Body of pancreas (tissue), 4 donors: ENCODE data around the gene CCDC154. TPM values are rescaled to one million over a fixed set of nuclear protein-coding genes. Genes with fewer than 3 reads are reported as not detected.

Experiments
- ATAC-seq: fragments of 150-250 bp; one replicate; pipeline ENCODE4 v1.9.1; 2016
- DNase-seq, 4 donors: peaks; one replicate each; pipeline ENCODE4 v3.0.0-alpha.2; 2019
- H3K27ac ChIP-seq, 4 donors: fragments of 200-600 bp; sonication (generic); 1 replicate in 3 of 4; 2 replicates in 1 of 4; pipeline versions ENCODE4 v1.5.1 to v1.6.1; 2016 to 2019; ENCODE audit warnings: mild to moderate bottlenecking in 1 of 4, mixed read lengths in 1 of 4, moderate library complexity in 1 of 4
- H3K27me3 ChIP-seq, 2 donors: fragments of 200-600 bp; sonication (generic); one replicate each; pipeline ENCODE4 v1.6.0; 2016; ENCODE audit warnings: mild to moderate bottlenecking in 1 of 2
- H3K36me3 ChIP-seq, 2 donors: fragments of 200-600 bp; sonication (generic); replicated peaks in 1 of 2; 2 replicates each; pipeline ENCODE4 v1.5.1; 2016; ENCODE audit warnings: low read depth in 2 of 2; ENCODE audit not compliant: insufficient read depth in 1 of 2
- H3K4me1 ChIP-seq: fragments of 200-600 bp; sonication (generic); one replicate; pipeline ENCODE4 v1.6.0; 2016
- H3K4me3 ChIP-seq, 2 donors: fragments of 200-600 bp; sonication (generic); 1 replicate in 1 of 2; 2 replicates in 1 of 2; pipeline ENCODE4 v1.5.1; 2016 to 2019
- H3K9me3 ChIP-seq, 3 donors: fragments of 200-600 bp; sonication (generic); 1 replicate in 2 of 3; 2 replicates in 1 of 3; pipeline ENCODE4 v1.5.1; 2016
- POLR2A ChIP-seq, 3 donors: fragments of 450-650 bp; IDR thresholded peaks; one replicate each; pipeline ENCODE4 v1.6.1; 2016; ENCODE audit warnings: antibody characterized with exemption in 3 of 3, mild to moderate bottlenecking in 2 of 3
- WGBS, 2 donors: methylation state at CpG; one replicate each; pipeline ENCODE4 v1.1.5; 2017; 5-methylcytosine and 5-hydroxymethylcytosine counted together
- intact Hi-C: fragments of 100-400 bp; cut with DNase I; formaldehyde crosslinking; loops from one replicate; pipeline ENCODE4 v1.15.1; 2023
- total RNA-seq, 2 donors: library from RNA; depleted of rRNA; stranded (reverse); fragments of >200 nt; gene quantifications; one replicate each; pipeline ENCODE4 v1.1.0, GENCODE V29; 2016
- TF ChIP-seq, protein P1 (sequence below), 7 experiments: fragments of 450-650 bp in 4 of 7; fragments of 200-600 bp in 3 of 7; sonication (generic) in 3 of 7; IDR thresholded peaks; one replicate each; pipeline ENCODE4 v1.5.1; 2016 to 2019; ENCODE audit warnings: antibody characterized with exemption in 7 of 7

CCDC154 gene
- total RNA-seq, 2 donors from 2014 or later = 2.1 to 2.3 TPM

DNA sequence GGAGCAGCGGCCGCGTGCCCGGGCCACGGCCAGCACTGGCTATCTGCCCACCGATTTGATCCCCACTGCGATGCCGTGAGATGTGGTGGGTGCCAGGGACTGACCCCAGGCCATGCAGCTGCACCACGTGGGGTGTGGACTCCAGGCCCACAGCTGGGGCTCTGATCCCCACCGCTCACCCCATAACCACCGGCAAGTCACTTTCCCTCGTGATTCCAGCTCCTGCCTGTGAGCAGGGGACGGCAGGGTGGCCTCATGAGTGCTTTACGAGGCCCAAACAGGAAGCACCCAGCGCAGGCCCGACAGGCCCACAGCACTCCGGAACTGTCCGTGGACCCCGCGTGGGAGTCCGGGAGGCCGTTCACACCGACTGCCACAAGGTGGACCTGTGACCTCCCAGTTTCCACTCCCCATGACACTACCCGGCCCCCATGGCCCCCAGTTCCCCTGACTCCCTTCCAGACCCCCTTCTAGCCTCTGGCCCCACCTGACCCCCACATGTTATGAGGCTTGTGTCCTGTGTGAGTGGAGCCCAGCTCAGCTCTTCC is 43.8 kb upstream of the CCDC154 start:
- no peak overlapping the region for H3K27ac ChIP-seq
- H3K27me3 ChIP-seq = no peaks in the 10 kb centered on the region
- no peaks in the 10 kb centered on the region for H3K36me3 ChIP-seq
- TF ChIP-seq, protein P1, sequence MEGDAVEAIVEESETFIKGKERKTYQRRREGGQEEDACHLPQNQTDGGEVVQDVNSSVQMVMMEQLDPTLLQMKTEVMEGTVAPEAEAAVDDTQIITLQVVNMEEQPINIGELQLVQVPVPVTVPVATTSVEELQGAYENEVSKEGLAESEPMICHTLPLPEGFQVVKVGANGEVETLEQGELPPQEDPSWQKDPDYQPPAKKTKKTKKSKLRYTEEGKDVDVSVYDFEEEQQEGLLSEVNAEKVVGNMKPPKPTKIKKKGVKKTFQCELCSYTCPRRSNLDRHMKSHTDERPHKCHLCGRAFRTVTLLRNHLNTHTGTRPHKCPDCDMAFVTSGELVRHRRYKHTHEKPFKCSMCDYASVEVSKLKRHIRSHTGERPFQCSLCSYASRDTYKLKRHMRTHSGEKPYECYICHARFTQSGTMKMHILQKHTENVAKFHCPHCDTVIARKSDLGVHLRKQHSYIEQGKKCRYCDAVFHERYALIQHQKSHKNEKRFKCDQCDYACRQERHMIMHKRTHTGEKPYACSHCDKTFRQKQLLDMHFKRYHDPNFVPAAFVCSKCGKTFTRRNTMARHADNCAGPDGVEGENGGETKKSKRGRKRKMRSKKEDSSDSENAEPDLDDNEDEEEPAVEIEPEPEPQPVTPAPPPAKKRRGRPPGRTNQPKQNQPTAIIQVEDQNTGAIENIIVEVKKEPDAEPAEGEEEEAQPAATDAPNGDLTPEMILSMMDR (IDR thresholded peaks at IDR 0.05) = no peak
- TF ChIP-seq POLR2A (IDR thresholded peaks at IDR 0.05) = no peak
- 68 to 82% methylated on average over 14 to 24 of the region's 24 CpGs for WGBS, 2 donors
- intact Hi-C loops = no loop called here
- H3K9me3 ChIP-seq = no peaks in the 10 kb centered on the region
- no peak for ATAC-seq
- no peak overlapping the region for H3K4me3 ChIP-seq
- no peak for DNase-seq
- peaks cover 9% of the 10 kb centered on the region for H3K4me1 ChIP-seq

DNA sequence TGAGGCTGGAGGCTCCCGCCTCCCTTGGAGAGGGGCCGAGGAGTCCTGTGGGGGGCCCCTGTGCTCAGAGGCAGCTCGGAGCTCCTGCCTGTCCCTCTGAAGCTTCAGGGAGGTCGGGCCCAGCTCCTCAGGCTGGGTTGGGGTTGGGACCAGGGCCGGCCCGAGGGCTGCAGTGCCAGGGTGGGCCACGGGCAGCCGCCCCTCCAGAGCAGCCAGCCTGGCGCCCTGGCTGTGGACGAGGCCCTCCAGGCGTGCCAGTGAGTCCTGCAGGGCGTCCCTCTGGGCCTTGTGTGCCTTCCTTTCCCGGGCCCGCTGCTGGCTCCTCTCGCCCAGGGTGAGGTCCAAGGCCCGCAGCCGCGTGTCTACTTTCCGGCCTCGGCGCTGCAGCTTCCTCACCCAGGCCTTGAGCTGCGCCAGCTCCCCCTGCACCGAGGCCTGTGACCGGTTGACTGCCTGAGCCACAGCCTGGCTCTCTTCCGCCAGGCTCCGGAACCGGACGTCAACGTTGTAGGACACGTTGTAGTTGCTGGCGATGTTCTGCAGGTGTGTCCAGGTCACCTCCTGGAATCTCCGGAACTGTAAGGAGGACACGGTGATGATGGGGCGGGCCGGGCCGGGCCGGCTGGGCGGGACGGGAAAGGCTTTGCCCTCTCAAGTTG is 43.2 kb upstream of the CCDC154 start:
- intact Hi-C loops = no loop called here
- no peaks in the 10 kb centered on the region for H3K36me3 ChIP-seq
- no peaks in the 10 kb centered on the region for H3K9me3 ChIP-seq
- peaks cover 4% of the 10 kb centered on the region for H3K4me1 ChIP-seq
- no peak overlapping the region for H3K4me3 ChIP-seq
- no peak for TF ChIP-seq POLR2A (IDR thresholded peaks at IDR 0.05)
- TF ChIP-seq, protein P1 (IDR thresholded peaks at IDR 0.05) = no peak
- DNase-seq = no peak
- H3K27ac ChIP-seq = no peak overlapping the region
- 51 to 74% methylated on average over 3 to 32 of the region's 39 CpGs for WGBS, 2 donors
- no peaks in the 10 kb centered on the region for H3K27me3 ChIP-seq
- no peak for ATAC-seq

DNA sequence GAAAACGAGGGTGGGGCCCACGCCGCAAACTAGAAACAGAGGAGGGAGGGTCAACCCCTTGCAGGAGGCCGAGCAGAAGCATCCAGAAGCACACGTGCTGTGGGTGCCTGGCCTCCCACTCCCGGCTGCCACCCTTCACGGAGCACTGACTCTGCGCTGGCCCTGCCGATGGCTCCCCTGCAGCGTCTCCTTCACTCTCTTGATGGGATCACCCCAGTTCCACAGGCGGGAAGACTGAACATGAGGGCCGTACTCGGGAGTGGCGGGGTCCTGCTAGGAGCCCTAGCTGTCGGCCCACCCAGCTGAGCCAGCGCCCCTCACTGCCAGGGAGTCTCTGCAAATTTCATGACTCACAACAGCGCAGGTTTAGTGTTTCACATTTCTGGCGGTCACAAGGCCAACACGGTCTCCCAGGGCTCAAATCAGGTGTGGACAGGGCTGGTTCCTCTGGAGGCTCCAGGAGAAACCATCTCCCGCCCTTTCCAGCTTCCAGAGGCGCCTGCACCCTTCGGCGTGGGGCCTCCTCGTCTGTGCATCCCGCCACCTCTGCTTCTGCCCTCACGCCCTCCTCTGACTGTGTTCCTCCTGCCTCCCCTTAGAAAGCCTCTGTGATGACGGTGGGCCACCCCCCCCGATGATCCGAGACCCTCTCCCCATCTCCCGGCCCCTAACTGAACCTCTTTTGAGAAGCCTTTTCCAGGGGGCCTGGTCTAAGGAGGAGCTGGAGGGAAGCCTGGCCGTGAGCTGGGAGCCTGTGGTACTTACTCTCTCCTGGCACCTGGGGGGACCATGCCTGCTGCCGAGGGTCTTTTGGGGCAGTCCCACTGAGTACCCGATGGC is 42.4 kb upstream of the CCDC154 start:
- intact Hi-C loops = no loop called here
- Histone ChIP-seq H3K4me1 (no peaks in the 10 kb centered on the region), H3K4me3 (no peak overlapping the region), H3K36me3 (no peaks in the 10 kb centered on the region), H3K9me3 (no peaks in the 10 kb centered on the region), H3K27me3 (no peaks in the 10 kb centered on the region), H3K27ac (no peak overlapping the region)
- no peak for TF ChIP-seq POLR2A (IDR thresholded peaks at IDR 0.05)
- TF ChIP-seq, protein P1 (IDR thresholded peaks at IDR 0.05) = no peak
- ATAC-seq = no peak
- 61 to 68% methylated on average over 6 to 33 of the region's 33 CpGs for WGBS, 2 donors
- no peak for DNase-seq

DNA sequence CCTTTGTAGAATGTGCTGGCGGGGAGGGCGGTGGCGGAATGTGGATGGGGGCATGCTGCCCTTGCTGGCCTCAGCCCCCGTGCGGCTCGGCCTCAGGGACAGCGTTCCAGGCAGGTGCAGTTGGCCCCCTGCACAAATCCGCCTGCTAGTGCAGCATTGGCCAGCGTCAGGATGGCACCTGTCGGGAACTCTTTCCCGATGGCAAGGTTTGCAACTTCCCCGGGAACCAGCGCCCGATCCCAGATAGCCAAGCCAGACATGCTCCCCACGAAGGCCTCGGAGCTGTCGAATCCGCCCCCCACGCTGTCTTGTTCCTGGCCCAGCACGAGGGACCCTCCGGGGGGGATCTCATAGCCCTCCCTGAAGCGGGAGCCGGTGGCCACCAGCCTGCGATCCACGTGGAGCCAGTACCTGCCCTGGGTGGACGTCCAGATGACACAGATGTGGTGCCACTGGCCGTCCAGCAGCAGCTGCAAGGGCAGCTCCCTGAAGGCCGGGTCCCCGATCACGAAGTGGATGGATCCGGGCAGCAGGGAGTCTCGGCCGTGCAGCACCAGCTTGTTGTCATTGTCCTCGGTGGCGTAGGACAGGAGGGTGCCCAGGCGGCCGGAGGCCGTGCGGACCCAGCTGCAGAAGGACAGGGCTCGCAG is 41.6 kb upstream of the CCDC154 start:
- no peaks in the 10 kb centered on the region for H3K4me1 ChIP-seq
- DNase-seq (no peak), ATAC-seq (no peak)
- H3K9me3 ChIP-seq = no peaks in the 10 kb centered on the region
- TF ChIP-seq, protein P1 (IDR thresholded peaks at IDR 0.05) = no peak
- no peak for TF ChIP-seq POLR2A (IDR thresholded peaks at IDR 0.05)
- H3K27me3 ChIP-seq = no peaks in the 10 kb centered on the region
- H3K36me3 ChIP-seq = no peaks in the 10 kb centered on the region
- intact Hi-C loops = no loop called here
- no peak overlapping the region for H3K27ac ChIP-seq
- no peak overlapping the region for H3K4me3 ChIP-seq
- WGBS, 2 donors = 75 to 91% methylated on average over 15 to 29 of the region's 40 CpGs
